Adipocyte (in vitro differentiated cells): Measurements from ENCODE around the gene C4orf50.

Experiments
- DNase-seq: peaks from one replicate; pipeline ENCODE4 v3.0.0-alpha.2; 2015; ENCODE audit warnings: low read depth
- H3K27me3 ChIP-seq: replicated peaks from 2 replicates; pipeline ENCODE4 v1.7.0; 2013; ENCODE audit warnings: mild to moderate bottlenecking, low read length, moderate library complexity; ENCODE audit not compliant: control insufficient read depth, insufficient read depth
- H3K36me3 ChIP-seq: 2 replicates; pipeline ENCODE4 v1.7.0; 2013; ENCODE audit warnings: low read length, mild to moderate bottlenecking, moderate library complexity; ENCODE audit not compliant: control insufficient read depth, insufficient read depth, severe bottlenecking
- H3K4me1 ChIP-seq: 2 replicates; pipeline ENCODE4 v1.7.0; 2013; ENCODE audit warnings: mild to moderate bottlenecking, low read length, moderate library complexity; ENCODE audit not compliant: control insufficient read depth, insufficient read depth
- H3K4me3 ChIP-seq: 2 replicates; pipeline ENCODE4 v1.7.0; 2013; ENCODE audit warnings: mild to moderate bottlenecking, low read length, moderate library complexity
- H3K9ac ChIP-seq: 2 replicates; pipeline ENCODE4 v1.7.0; 2013; ENCODE audit warnings: mild to moderate bottlenecking, low read length, moderate library complexity
- H3K9me3 ChIP-seq: 2 replicates; pipeline ENCODE4 v1.7.0; 2013; ENCODE audit warnings: mild to moderate bottlenecking, low read length, moderate library complexity; ENCODE audit not compliant: control insufficient read depth

Gene C4orf50

DNA sequence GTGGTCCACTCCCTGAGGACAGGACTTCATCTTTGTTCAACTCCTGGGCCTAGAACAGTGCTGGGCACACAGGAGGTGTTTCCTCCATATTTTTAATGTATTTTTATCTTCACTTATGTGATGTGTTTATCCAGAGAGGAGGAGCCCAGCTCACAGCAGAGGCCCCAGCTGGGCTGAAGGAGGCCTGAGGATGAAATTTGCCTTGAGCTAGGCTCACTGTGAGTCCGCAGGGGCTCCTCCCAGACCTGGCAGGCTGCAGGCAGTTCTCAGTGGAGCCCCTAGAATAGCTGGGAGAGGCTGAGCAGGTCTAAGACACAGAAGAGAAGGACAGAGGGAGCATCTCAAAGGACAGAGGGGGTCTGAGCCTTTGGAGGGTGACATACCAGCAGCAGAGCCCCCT, 26.8 kb downstream of the C4orf50 start:
- Histone ChIP-seq H3K9me3 (no peaks in the 10 kb centered on the region), H3K27me3 (peaks cover 22% of the 10 kb centered on the region), H3K4me3 (no peak overlapping the region), H3K9ac (no peak overlapping the region), H3K4me1 (no peaks in the 10 kb centered on the region), H3K36me3 (no peaks in the 10 kb centered on the region)
- DNase-seq = no peak

DNA sequence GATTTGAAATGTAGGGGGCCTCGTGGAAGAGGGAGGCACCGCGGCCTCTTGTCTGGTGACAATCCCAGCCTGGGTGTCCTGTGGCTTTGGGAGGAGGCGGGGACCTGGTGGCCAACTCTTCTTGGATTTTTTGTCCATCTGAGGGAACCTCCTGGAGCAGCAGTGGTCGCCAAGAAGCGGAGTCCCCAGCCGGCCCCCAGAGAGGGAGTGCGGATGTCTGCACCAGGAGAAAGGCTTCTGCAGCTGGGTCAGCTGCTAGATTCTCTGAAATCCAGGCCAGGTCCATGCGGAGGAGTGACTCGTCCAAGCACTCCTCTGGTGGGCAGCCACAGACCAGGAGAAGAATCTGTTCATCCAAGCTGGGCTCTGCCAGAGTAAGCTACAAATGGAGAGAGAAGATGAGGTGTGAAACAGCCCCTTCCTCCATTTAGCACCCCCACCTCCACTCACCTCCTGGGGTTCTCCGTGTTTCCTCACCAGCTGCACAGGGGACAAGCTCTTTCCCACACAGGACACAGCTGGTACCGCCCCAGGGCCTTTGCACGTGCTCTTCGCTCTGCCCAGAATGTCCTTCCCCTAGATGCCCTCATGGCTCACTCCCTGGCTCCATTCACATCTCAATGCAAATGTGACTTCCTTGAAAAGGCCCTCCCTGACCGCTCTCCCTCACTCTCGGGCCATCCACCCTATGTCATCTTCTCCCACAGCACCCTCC, 27.6 kb downstream of the C4orf50 start:
- Histone ChIP-seq H3K9ac (no peak overlapping the region), H3K4me1 (no peaks in the 10 kb centered on the region), H3K27me3 (peaks cover 17% of the 10 kb centered on the region), H3K36me3 (no peaks in the 10 kb centered on the region), H3K4me3 (no peak overlapping the region), H3K9me3 (no peaks in the 10 kb centered on the region)
- DNase-seq = no peak

DNA sequence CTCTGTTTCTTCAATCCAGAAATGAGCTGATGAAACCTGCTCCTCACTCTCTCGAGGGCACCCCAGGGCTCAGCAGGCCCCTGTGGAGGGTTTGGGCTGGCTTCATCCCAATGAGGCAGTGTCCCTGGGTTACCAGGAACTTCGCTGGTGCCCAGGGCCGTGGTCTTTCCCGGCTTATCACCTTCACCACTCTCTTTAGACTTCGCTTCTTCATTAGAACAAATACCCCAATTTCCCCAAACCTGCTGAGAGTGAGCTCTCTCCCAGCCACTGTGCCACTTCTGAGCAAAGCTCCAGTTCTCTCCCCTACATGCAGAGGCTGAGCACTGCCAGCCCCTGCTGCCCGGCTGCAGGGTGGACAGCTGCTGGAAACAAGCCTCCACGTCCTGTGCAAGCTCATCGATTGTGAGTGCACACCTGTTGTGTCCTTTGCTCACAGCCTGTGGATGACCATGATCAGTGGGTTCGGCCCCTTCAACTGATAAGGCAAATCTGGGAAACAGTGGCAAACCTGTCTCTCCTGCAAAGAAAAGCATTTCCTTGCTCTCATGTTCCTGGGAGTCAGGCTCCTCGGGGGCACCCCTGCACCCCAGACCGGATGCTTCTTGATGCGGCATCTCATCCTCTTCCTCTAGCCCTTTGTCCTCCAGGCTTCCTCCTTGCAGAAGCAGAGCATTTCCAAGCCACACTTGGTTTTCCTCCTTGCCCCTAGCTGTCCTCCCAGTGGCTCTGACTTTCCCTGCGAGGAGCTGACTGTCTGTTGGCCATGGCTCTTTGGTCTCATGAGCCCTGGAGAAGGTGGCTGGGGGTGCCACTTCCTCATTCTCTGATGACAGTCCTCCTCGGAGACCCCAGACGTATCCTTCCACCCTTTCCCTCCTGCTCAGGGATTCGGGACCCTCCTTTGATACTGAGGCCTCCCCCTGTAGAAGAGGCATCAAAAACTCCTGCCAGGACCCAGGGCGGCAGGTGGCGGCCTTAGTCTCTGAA, 28.7 kb downstream of the C4orf50 start:
- Histone ChIP-seq H3K4me1 (no peaks in the 10 kb centered on the region), H3K36me3 (no peaks in the 10 kb centered on the region), H3K9me3 (peaks cover 6% of the 10 kb centered on the region), H3K27me3 (peaks cover 11% of the 10 kb centered on the region), H3K9ac (no peak overlapping the region), H3K4me3 (no peak overlapping the region)
- no peak for DNase-seq

DNA sequence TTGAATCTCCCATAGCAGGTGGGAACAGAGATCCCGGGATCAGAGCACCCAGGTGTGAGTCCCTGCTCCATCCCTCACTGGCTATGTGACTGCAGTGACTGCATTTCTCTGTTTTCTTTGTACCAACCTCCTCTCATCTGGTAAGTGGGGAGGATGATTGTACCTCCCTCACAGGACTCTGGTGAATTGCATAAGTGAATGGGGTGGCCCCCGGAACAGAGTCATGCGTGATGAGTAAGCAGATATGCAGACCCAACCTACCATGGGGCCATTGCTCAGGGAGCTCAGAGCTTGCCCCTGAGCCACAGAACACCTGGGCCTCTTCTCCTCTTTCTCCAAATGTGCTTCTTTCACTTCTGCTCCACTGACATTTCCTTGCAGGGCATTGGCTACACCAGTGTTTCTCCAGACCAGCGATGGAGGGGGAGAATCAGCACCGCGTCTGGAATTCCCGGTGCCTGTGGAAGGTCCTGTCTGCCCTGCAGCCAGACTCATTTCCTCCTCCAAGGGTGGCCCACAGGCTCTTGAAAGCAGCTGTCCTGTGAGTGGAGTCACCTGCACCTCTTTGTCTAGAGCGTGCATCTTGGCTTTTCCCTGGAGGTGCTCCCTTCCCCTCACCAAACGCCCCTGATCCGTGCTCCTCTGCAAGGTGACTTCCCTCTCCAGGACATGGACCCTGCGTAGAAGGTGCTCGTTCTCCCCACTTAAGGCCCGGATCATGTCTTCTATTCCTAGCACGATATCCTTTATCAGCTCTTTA, 30.0 kb downstream of the C4orf50 start:
- peaks cover 9% of the 10 kb centered on the region for H3K27me3 ChIP-seq
- no peaks in the 10 kb centered on the region for H3K36me3 ChIP-seq
- H3K4me3 ChIP-seq = no peak overlapping the region
- H3K9me3 ChIP-seq = peaks cover 14% of the 10 kb centered on the region
- H3K4me1 ChIP-seq = no peaks in the 10 kb centered on the region
- no peak for DNase-seq
- no peak overlapping the region for H3K9ac ChIP-seq

DNA sequence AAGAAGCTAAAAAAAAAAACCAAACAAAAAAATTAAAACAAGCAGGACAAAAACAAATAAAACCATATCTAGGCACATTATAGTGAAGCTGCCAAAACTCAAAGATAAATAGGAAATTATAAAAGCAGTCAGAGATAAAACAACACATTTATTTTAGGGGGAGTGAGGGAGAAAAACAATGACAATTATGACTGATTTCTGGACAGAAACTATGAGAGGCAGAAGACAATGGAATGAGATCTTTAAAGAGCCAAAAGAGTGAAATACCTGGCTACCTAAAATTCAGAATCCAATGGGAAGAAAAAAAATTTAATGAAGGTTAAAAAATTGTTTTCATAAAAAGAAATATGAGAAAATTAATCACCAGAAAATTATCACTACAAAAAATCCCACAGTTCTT, 33.4 kb downstream of the C4orf50 start:
- Histone ChIP-seq H3K4me1 (no peaks in the 10 kb centered on the region), H3K9ac (no peak overlapping the region), H3K36me3 (no peaks in the 10 kb centered on the region), H3K4me3 (no peak overlapping the region), H3K9me3 (peaks cover 14% of the 10 kb centered on the region), H3K27me3 (peaks cover under 1% of the 10 kb centered on the region)
- no peak for DNase-seq

DNA sequence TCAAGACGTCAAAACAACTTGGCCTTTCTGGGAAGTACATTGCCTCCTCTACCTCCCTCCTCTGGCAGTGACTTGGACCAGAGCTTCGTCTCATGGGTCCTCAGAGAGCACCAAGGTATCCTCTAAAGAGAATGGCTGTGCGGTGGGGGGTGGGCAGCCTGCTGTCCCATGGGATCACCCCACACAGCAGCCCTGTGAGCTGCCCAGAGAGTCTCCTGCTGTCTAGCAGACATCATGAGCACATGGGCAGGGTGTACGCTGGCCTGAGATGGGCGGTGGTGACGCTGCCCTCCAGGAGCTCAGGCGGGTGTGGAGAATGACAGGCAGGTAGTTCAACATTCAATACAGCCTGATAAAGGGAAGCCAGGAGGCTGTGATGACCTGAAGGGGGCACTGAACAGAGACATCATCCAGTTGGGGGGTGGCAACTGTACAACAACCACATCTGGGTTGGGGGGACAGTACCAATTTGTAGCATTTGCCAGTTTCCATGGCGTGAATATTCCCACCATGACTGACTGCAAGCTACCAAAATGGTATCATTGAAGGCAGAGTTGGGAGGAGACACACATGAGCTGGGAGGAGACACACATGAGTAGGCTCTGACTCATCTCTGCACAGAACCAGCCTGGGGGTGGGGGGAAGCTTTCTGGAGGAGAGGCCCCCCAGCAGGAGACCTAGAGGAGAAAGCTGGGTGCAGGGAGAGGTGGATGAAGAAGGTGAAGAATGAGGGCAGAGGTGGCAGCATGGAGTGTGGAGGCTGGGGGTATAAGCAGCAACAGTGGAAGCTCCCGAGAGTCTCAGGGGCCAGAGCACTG, 35.9 kb downstream of the C4orf50 start:
- no peak overlapping the region for H3K9ac ChIP-seq
- H3K4me1 ChIP-seq = no peaks in the 10 kb centered on the region
- H3K27me3 ChIP-seq = peaks cover 17% of the 10 kb centered on the region
- H3K9me3 ChIP-seq = peaks cover 14% of the 10 kb centered on the region
- DNase-seq = no peak
- H3K4me3 ChIP-seq = no peak overlapping the region
- no peaks in the 10 kb centered on the region for H3K36me3 ChIP-seq

DNA sequence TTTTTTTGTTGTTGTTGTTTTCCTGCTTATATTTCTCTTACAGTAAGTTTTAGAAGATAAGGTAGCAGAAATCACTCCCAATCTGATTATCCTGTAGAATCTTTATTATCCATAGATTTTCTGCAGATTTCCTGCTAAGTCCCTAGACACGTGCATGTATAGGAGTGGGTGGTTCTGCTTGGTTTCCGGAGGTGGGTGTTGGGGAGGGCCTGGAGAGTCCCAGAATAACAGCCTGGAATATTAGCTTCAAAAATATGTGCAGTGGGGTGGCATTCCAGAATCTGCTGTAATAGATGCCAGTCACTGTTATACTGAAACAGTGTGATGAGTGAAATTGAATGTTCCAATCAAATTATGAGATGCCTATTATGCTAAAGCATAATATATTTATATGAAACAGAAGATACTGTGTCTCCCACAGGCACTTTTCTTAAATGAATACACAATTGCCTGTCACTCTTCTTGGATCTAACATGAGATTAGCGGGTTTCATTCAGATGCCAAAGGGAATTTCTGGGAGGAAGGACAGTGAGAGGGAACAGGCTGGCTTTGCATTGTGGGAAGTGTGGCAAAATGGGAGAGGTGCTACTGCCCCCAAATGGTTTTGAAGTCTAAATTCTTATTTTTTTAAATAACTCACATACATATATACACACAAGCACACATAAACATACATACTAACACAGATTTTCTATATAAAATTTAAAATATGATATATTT, 37.6 kb downstream of the C4orf50 start:
- H3K9ac ChIP-seq = no peak overlapping the region
- H3K36me3 ChIP-seq = no peaks in the 10 kb centered on the region
- H3K27me3 ChIP-seq = peaks cover 24% of the 10 kb centered on the region
- H3K4me3 ChIP-seq = no peak overlapping the region
- DNase-seq = no peak
- H3K9me3 ChIP-seq = peaks cover 14% of the 10 kb centered on the region
- H3K4me1 ChIP-seq = no peaks in the 10 kb centered on the region

DNA sequence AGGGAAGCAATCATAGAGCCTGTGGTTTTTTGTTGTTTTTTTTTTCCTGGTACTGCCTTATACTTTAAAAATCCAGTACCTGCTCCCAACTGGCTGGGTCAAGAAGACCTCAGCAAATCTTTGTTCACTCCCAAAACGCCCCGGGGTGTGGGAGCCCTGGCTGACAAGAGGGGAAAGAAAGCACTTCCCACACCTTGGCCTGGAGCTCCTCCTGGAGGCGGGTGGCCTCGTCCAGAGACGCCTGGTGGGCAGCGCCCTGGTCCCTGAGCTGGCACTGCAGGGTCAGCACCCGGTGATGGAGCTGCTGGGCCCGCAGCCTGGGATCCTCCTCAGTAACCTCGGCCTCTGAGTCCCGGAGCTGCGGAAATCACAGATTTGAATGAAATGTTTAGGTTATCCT, 38.2 kb downstream of the C4orf50 start:
- Histone ChIP-seq H3K27me3 (peaks cover 28% of the 10 kb centered on the region), H3K4me3 (no peak overlapping the region), H3K4me1 (no peaks in the 10 kb centered on the region), H3K9me3 (peaks cover 13% of the 10 kb centered on the region), H3K36me3 (no peaks in the 10 kb centered on the region), H3K9ac (no peak overlapping the region)
- DNase-seq = peak; percentile 4

DNA sequence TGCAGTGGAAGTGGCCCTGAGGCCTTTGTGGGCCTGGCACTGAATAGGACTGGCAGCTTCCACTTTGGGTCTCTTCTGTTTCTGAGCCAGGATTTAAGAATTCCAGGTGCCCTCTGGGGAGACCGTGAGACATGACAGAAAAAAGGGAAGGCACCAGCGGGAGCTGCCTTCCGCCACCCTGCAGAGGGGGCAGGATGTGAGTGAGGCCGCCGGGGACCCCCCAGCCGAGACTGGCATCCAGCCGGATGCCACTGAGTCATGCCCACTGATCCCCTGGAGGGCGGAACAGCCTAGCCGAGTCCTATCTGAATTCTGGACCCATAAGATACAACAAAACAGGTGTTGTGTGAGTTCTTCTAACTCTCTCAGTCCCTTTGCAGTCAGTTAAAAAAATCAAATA, 41.3 kb downstream of the C4orf50 start:
- DNase-seq = no peak
- no peaks in the 10 kb centered on the region for H3K9me3 ChIP-seq

DNA sequence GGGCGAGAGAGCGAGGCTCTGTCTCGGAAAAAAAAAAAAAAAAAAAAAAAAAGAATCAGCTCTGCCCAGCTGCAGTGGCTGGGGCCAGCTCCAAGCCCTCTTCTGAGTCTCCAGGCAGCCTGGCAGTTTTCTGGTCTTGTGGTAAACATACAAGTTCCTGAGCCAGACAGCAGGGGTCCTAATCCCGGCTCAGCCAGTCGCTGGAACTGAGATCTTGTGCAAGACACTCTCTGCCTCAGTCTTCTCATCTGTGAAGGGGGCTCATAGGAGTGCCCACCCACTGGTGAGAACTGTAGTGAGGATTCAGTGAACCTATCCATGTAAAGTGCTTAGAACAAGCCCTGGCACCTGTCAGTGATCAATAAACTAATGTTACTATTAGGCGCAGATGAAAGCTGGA, 41.8 kb downstream of the C4orf50 start:
- Histone ChIP-seq H3K27me3 (peaks cover 46% of the 10 kb centered on the region), H3K36me3 (no peaks in the 10 kb centered on the region), H3K9ac (no peak overlapping the region), H3K4me3 (no peak overlapping the region), H3K9me3 (no peaks in the 10 kb centered on the region), H3K4me1 (no peaks in the 10 kb centered on the region)
- DNase-seq = no peak

More for the DNA sequence above, 41.3 kb downstream of the C4orf50 start:
- Histone ChIP-seq H3K36me3 (no peaks in the 10 kb centered on the region), H3K4me3 (no peak overlapping the region), H3K9ac (no peak overlapping the region), H3K27me3 (peaks cover 46% of the 10 kb centered on the region), H3K4me1 (no peaks in the 10 kb centered on the region)
